Hepatocyte (in vitro differentiated cells): Measurements from ENCODE around the gene IRX4. TPM values are rescaled to one million over a fixed set of nuclear protein-coding genes. Genes with fewer than 3 reads are reported as not detected.
A peak's percentile ranks its signal among the peaks of the same experiment; 100 is the strongest.

Source experiments
- DNase-seq: peaks from one replicate; pipeline ENCODE4 v3.0.0-alpha.2; 2016; ENCODE audit warnings: low spot score
- H2AFZ ChIP-seq: fragments of 200-600 bp; sonication (generic); 2 replicates; pipeline ENCODE4 v1.6.0; 2016; ENCODE audit warnings: antibody characterized with exemption, mild to moderate bottlenecking
- H3K27ac ChIP-seq: fragments of 200-600 bp; sonication (generic); 2 replicates; pipeline ENCODE4 v1.5.1; 2016; ENCODE audit warnings: mild to moderate bottlenecking
- H3K27me3 ChIP-seq: fragments of 200-600 bp; sonication (generic); 2 replicates; pipeline ENCODE4 v1.6.1; 2016
- H3K36me3 ChIP-seq: fragments of 200-600 bp; sonication (generic); replicated peaks from 2 replicates; pipeline ENCODE4 v1.5.1; 2016; ENCODE audit warnings: low read depth; ENCODE audit not compliant: insufficient read depth
- H3K4me1 ChIP-seq: fragments of 200-600 bp; sonication (generic); 2 replicates; pipeline ENCODE4 v1.5.1; 2016; ENCODE audit warnings: mild to moderate bottlenecking, moderate library complexity; ENCODE audit not compliant: insufficient read depth
- H3K4me2 ChIP-seq: fragments of 200-600 bp; sonication (generic); 2 replicates; pipeline ENCODE4 v1.6.0; 2016
- H3K4me3 ChIP-seq: fragments of 200-600 bp; sonication (generic); 2 replicates; pipeline ENCODE4 v1.5.1; 2016; ENCODE audit warnings: mild to moderate bottlenecking
- H3K79me2 ChIP-seq: fragments of 200-600 bp; sonication (generic); 2 replicates; pipeline ENCODE4 v1.6.0; 2017; ENCODE audit warnings: mild to moderate bottlenecking
- H3K9me2 ChIP-seq: fragments of 200-600 bp; sonication (generic); replicated peaks from 2 replicates; pipeline ENCODE4 v1.6.0; 2017; ENCODE audit warnings: mild to moderate bottlenecking; ENCODE audit not compliant: insufficient read depth
- H3K9me3 ChIP-seq: fragments of 200-600 bp; sonication (generic); 2 replicates; pipeline ENCODE4 v1.5.1; 2016; ENCODE audit warnings: low read depth, mild to moderate bottlenecking
- H4K20me1 ChIP-seq: fragments of 200-600 bp; sonication (generic); 2 replicates; pipeline ENCODE4 v1.6.0; 2016; ENCODE audit warnings: mild to moderate bottlenecking; ENCODE audit not compliant: insufficient read depth, poor library complexity, severe bottlenecking
- EZH2 ChIP-seq: fragments of 200-600 bp; sonication (generic); IDR thresholded peaks from 2 replicates; pipeline ENCODE4 v1.6.1; 2016; ENCODE audit warnings: antibody characterized with exemption, mild to moderate bottlenecking, borderline replicate concordance
- EZH2phosphoT487 ChIP-seq: fragments of 200-600 bp; sonication (generic); IDR thresholded peaks from one replicate; pipeline ENCODE4 v1.6.1; 2018; ENCODE audit warnings: antibody characterized with exemption, mild to moderate bottlenecking, low read depth, moderate library complexity; ENCODE audit not compliant: unreplicated experiment, severe bottlenecking
- WGBS: methylation state at CpG from one replicate; pipeline ENCODE4 v1.1.6; 2016; ENCODE audit warnings: low lambda C conversion rate; ENCODE audit errors: missing lambda C conversion rate; 5-methylcytosine and 5-hydroxymethylcytosine counted together
- polyA plus RNA-seq: library from polyadenylated mRNA; unstranded; fragments of >200 nt; fragmentation: Nextera tagmentation; extraction: Ambion mirVana; gene quantifications from 2 replicates; pipeline ENCODE4 v1.2.1, GENCODE V29; 2016
- total RNA-seq: library from RNA; depleted of rRNA; stranded (reverse); fragments of >200 nt; gene quantifications from 2 replicates; pipeline ENCODE4 v1.2.3, GENCODE V29; 2014
- TF ChIP-seq, protein P1 (sequence below): fragments of 200-600 bp; sonication (generic); IDR thresholded peaks from 2 replicates; pipeline ENCODE4 v1.5.1; 2016; ENCODE audit warnings: antibody characterized with exemption, mild to moderate bottlenecking; ENCODE audit not compliant: poor library complexity

The IRX4 gene
- total and polyA plus RNA-seq, 2 experiments from 2014 or later, result not detected

- peaks cover 77% of the 10 kb centered on the region for H3K27me3 ChIP-seq
Observed at GRCh38 chr5:1874771-1875220, 7.9 kb downstream of the IRX4 start.

DNA sequence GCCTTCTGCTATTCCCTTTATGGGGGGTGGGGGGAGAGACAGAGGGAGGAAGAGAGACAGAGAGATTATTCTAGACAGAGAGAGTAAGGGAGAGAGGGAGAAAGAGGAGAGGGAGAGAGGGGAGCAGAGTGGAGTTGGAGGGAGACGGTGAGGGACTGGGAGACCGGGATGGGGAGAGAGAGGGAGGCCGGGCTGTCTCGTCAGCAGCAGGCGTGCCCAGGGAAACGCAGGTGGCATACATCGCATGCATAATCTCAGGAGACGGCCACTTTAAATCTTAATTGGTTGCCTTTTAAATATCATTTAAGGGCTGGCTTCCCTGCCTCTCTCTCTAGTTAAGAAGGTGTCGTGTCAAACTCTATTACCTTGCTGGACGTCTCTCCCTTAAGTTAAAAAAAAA, 8.4 kb downstream of the IRX4 start:
- Histone ChIP-seq H3K4me2 (no peak overlapping the region), H3K27me3 (peaks cover 72% of the 10 kb centered on the region)

More at GRCh38 chr5:1874771-1875220, 7.9 kb downstream of the IRX4 start:
- Histone ChIP-seq H3K9me3 (no peaks in the 10 kb centered on the region), H3K27ac (no peak overlapping the region), H3K79me2 (no peaks in the 10 kb centered on the region), H3K4me1 (peaks cover 9% of the 10 kb centered on the region), H4K20me1 (no peaks in the 10 kb centered on the region), H2AFZ (no peak overlapping the region), H3K4me3 (no peak overlapping the region), H3K9me2 (no peaks in the 10 kb centered on the region), H3K36me3 (no peaks in the 10 kb centered on the region), H3K4me2 (no peak overlapping the region)
- under 1% methylated on average over 20 of the region's 36 CpGs for WGBS
- no peak for DNase-seq
- TF ChIP-seq, protein P1, sequence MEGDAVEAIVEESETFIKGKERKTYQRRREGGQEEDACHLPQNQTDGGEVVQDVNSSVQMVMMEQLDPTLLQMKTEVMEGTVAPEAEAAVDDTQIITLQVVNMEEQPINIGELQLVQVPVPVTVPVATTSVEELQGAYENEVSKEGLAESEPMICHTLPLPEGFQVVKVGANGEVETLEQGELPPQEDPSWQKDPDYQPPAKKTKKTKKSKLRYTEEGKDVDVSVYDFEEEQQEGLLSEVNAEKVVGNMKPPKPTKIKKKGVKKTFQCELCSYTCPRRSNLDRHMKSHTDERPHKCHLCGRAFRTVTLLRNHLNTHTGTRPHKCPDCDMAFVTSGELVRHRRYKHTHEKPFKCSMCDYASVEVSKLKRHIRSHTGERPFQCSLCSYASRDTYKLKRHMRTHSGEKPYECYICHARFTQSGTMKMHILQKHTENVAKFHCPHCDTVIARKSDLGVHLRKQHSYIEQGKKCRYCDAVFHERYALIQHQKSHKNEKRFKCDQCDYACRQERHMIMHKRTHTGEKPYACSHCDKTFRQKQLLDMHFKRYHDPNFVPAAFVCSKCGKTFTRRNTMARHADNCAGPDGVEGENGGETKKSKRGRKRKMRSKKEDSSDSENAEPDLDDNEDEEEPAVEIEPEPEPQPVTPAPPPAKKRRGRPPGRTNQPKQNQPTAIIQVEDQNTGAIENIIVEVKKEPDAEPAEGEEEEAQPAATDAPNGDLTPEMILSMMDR, result no peak
- TF ChIP-seq EZH2phosphoT487 (peak; percentile 92), EZH2 (peak; percentile 98)

DNA sequence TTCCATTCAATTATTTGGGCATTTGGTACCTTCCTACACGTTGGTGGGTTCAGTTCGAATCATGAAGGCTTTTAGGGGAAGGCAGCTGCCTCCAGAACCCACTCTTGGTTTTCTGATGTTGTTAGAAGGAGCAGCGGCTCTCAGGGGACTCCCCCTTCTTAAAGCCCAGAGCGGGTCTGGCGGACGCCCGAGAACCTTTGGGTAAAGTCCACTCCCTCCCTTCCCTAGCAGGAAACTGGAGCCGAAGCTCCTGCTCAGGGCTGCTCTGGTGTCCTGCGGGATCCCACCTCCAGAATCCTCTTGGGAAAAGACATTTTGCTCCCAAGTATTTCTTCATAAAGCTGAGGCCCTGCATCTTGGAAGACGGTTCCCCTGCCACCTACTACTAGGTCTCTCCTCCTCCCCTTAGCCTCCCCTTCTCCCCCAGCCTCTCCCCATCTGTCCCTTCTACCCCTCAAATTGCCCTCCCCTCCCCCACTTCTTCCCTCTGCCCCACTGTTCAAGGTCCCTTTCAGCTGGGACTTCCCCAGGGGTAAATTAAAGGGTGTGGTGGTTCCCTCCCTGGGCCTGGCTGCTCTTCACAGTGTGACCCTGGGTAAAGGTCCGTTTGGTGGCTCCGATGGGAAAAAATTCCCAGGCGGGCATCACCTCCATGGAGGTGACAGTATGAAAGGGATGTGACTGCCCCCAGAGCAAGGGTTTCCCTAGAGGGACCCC, 9.3 kb downstream of the IRX4 start:
- Histone ChIP-seq H2AFZ (no peak overlapping the region), H3K9me2 (no peaks in the 10 kb centered on the region), H3K79me2 (no peaks in the 10 kb centered on the region), H3K9me3 (no peaks in the 10 kb centered on the region), H3K4me3 (no peak overlapping the region), H3K27ac (no peak overlapping the region), H3K4me2 (no peak overlapping the region), H3K4me1 (peaks cover 9% of the 10 kb centered on the region), H3K36me3 (no peaks in the 10 kb centered on the region), H3K27me3 (peaks cover 63% of the 10 kb centered on the region), H4K20me1 (no peaks in the 10 kb centered on the region)
- no peak for DNase-seq
- WGBS, result 60% methylated on average over 12 of the region's 13 CpGs
- TF ChIP-seq, protein P1, result no peak
- TF ChIP-seq EZH2phosphoT487, result no peak
- TF ChIP-seq EZH2, result no peak

More for the DNA sequence above, 8.4 kb downstream of the IRX4 start:
- peaks cover 9% of the 10 kb centered on the region for H3K4me1 ChIP-seq
- H3K36me3 ChIP-seq, result no peaks in the 10 kb centered on the region
- no peak overlapping the region for H2AFZ ChIP-seq
- H4K20me1 ChIP-seq, result no peaks in the 10 kb centered on the region
- no peak overlapping the region for H3K4me3 ChIP-seq
- no peaks in the 10 kb centered on the region for H3K9me3 ChIP-seq
- 17% methylated on average over 8 of the region's 10 CpGs for WGBS
- H3K27ac ChIP-seq, result no peak overlapping the region
- H3K79me2 ChIP-seq, result no peaks in the 10 kb centered on the region
- TF ChIP-seq, protein P1, result no peak
- TF ChIP-seq EZH2phosphoT487, result peak; percentile 64
- DNase-seq, result no peak
- H3K9me2 ChIP-seq, result no peaks in the 10 kb centered on the region
